CD4-positive, alpha-beta T cell (primary cell): ENCODE data around the gene PELI2. TPM values are rescaled to one million over a fixed set of nuclear protein-coding genes. Genes with fewer than 3 reads are reported as not detected.

ENCODE experiments used
- ATAC-seq: fragments of 200-7000 bp; cut with Tn5 transposase; one replicate; pipeline ENCODE4 v1.10.0; 2022; ENCODE audit warnings: mild to moderate bottlenecking; ENCODE audit not compliant: poor library complexity
- CTCF ChIA-PET: fragments of 350-600 bp; sonication (Branson Sonifier 250); formaldehyde crosslinking; loops from one replicate; lab custom pipeline; 2021; ENCODE audit warnings: antibody characterized with exemption, inconsistent platforms; lab: Charles Lee
- POLR2A ChIA-PET: fragments of 350-600 bp; sonication (Branson Sonifier 250); formaldehyde crosslinking; loops from one replicate; lab custom pipeline; 2021; ENCODE audit warnings: antibody characterized with exemption, inconsistent platforms; lab: Charles Lee
- DNase-seq, 14 experiments: peaks; one replicate each; pipeline ENCODE4 v3.0.0-alpha.2; 2013 to 2020; ENCODE audit warnings: mixed read lengths in 2 of 14
- H3K27ac ChIP-seq, 2 donors: one replicate each; pipeline versions ENCODE4 v1.5.1 to v1.7.0; 2013; ENCODE audit warnings: low read length in 2 of 2, low read depth in 1 of 2, mild to moderate bottlenecking in 1 of 2
- H3K27me3 ChIP-seq, 2 experiments: 1 replicate in 1 of 2; 2 replicates in 1 of 2; pipeline versions ENCODE4 v1.6.1 to v1.7.0; 2013; ENCODE audit warnings: low read length in 2 of 2, control low read depth in 1 of 2, mild to moderate bottlenecking in 1 of 2, moderate library complexity in 1 of 2; ENCODE audit not compliant: insufficient read depth in 2 of 2, control insufficient read depth in 1 of 2
- H3K36me3 ChIP-seq: one replicate; pipeline ENCODE4 v1.6.1; 2013; ENCODE audit warnings: low read length, control low read depth; ENCODE audit not compliant: insufficient read depth
- H3K4me1 ChIP-seq: one replicate; pipeline ENCODE4 v1.6.1; 2013; ENCODE audit warnings: low read length, control low read depth; ENCODE audit not compliant: insufficient read depth
- H3K4me3 ChIP-seq: one replicate; pipeline ENCODE4 v1.5.1; 2013; ENCODE audit warnings: mild to moderate bottlenecking, low read length, moderate library complexity
- H3K9me3 ChIP-seq, 2 experiments: 1 replicate in 1 of 2; 2 replicates in 1 of 2; pipeline versions ENCODE4 v1.6.1 to v1.7.0; 2013; ENCODE audit warnings: low read length in 2 of 2, mild to moderate bottlenecking in 2 of 2, control low read depth in 1 of 2, moderate library complexity in 1 of 2; ENCODE audit not compliant: control insufficient read depth in 1 of 2, insufficient read depth in 1 of 2
- H3K27ac Mint-ChIP-seq: one replicate; pipeline ENCODE4 v1.8.0; 2020; ENCODE audit warnings: mixed read lengths
- H3K27me3 Mint-ChIP-seq: one replicate; pipeline ENCODE4 v1.8.0; 2021; ENCODE audit warnings: mixed read lengths
- H3K36me3 Mint-ChIP-seq: one replicate; pipeline ENCODE4 v1.8.0; 2021; ENCODE audit warnings: low read depth, mixed read lengths
- H3K4me1 Mint-ChIP-seq: one replicate; pipeline ENCODE4 v1.8.0; 2021; ENCODE audit warnings: low read depth, mixed read lengths
- H3K4me3 Mint-ChIP-seq: one replicate; pipeline ENCODE4 v1.8.0; 2020; ENCODE audit warnings: mild to moderate bottlenecking, mixed read lengths
- H3K9me3 Mint-ChIP-seq: one replicate; pipeline ENCODE4 v1.8.0; 2020; ENCODE audit warnings: mixed read lengths
- CTCF ChIP-seq: fragments of 200-600 bp; IDR thresholded peaks from one replicate; pipeline ENCODE4 v1.8.0; 2022; ENCODE audit warnings: antibody characterized with exemption, mild to moderate bottlenecking
- intact Hi-C, 2 experiments: fragments of 100-400 bp; cut with DNase I in 1 of 2; cut with micrococcal nuclease in 1 of 2; formaldehyde crosslinking; loops; one replicate each; pipeline versions ENCODE4 v1.15.1 to v1.9.0; 2023 to 2025; cut with DNase I, micrococcal nuclease
- total RNA-seq, 174 experiments: library from RNA in 2 of 174; stranded (reverse) in 2 of 174; gene quantifications; one replicate each; pipeline ENCODE4 v1.2.3 and lab custom pipeline; 2021 to 2026

Gene PELI2
- total RNA-seq, 2 experiments from 2014 or later = 12.2 to 15.9 TPM

- Histone ChIP-seq H3K4me1 (no peaks in the 10 kb centered on the region), H3K36me3 (no peaks in the 10 kb centered on the region), H3K27ac (no peak overlapping the region), H3K4me3 (no peak overlapping the region), H3K9me3 (no peaks in the 10 kb centered on the region), H3K27me3 (no peaks in the 10 kb centered on the region)
- no peaks in the 10 kb centered on the region for H3K27me3 Mint-ChIP-seq
- no peak for TF ChIP-seq CTCF
- ChIA-PET CTCF (no interaction called here), POLR2A (no interaction called here)
- no peak overlapping the region for H3K27ac Mint-ChIP-seq
- no peaks in the 10 kb centered on the region for H3K36me3 Mint-ChIP-seq
- intact Hi-C loops = no loop called here
- DNase-seq (no peak), ATAC-seq (no peak)
- H3K9me3 Mint-ChIP-seq = no peaks in the 10 kb centered on the region
- H3K4me1 Mint-ChIP-seq = no peaks in the 10 kb centered on the region
- no peak overlapping the region for H3K4me3 Mint-ChIP-seq
These were observed 69.5 kb downstream of the PELI2 start for GRCh38 chr14:56187736-56188135.

- intact Hi-C loops = no loop called here
- H3K4me1 ChIP-seq = peaks cover 3% of the 10 kb centered on the region
- no peak overlapping the region for H3K4me3 Mint-ChIP-seq
- TF ChIP-seq CTCF = no peak
- ATAC-seq (no peak), DNase-seq (no peak)
- H3K9me3 ChIP-seq = no peaks in the 10 kb centered on the region
- no peaks in the 10 kb centered on the region for H3K27me3 ChIP-seq
- no peaks in the 10 kb centered on the region for H3K27me3 Mint-ChIP-seq
- no peak overlapping the region for H3K4me3 ChIP-seq
- H3K4me1 Mint-ChIP-seq = peaks cover 8% of the 10 kb centered on the region
- H3K36me3 Mint-ChIP-seq = no peaks in the 10 kb centered on the region
- H3K9me3 Mint-ChIP-seq = no peaks in the 10 kb centered on the region
- no peaks in the 10 kb centered on the region for H3K36me3 ChIP-seq
- POLR2A ChIA-PET = no interaction called here
- no peak overlapping the region for H3K27ac Mint-ChIP-seq
- no peak overlapping the region for H3K27ac ChIP-seq
- CTCF ChIA-PET = no interaction called here
These were observed 71.1 kb downstream of the PELI2 start for GRCh38 chr14:56189307-56189706.

GRCh38 chr14:56193347-56193746 lies 75.1 kb downstream of the PELI2 start:
- no peaks in the 10 kb centered on the region for H3K27me3 ChIP-seq
- no peaks in the 10 kb centered on the region for H3K9me3 ChIP-seq
- H3K36me3 ChIP-seq = no peaks in the 10 kb centered on the region
- intact Hi-C loops = no loop called here
- CTCF ChIA-PET = no interaction called here
- no peak overlapping the region for H3K4me3 ChIP-seq
- no peak for ATAC-seq
- POLR2A ChIA-PET = no interaction called here
- Mint-ChIP-seq H3K9me3 (no peaks in the 10 kb centered on the region), H3K36me3 (no peaks in the 10 kb centered on the region), H3K4me1 (peaks cover 27% of the 10 kb centered on the region), H3K27me3 (no peaks in the 10 kb centered on the region), H3K4me3 (no peak overlapping the region), H3K27ac (no peak overlapping the region)
- TF ChIP-seq CTCF = no peak
- H3K27ac ChIP-seq = no peak overlapping the region
- peaks cover 15% of the 10 kb centered on the region for H3K4me1 ChIP-seq
- DNase-seq = no peak
